Stimulated activated CD4-positive, alpha-beta T cell treated with anti-CD3 and anti-CD28 coated beads, Interleukin-2, amount 100 ng/mL, for 48 hours (primary cell): Measurements from ENCODE around the gene ZNF365.

Experiments used
- DNase-seq, 2 donors: peaks; one replicate each; pipeline ENCODE4 v3.0.0-alpha.2; 2020

The ZNF365 gene

GRCh38 chr10:62424026-62424425 lies 49.9 kb downstream of the ZNF365 start:
- DNase-seq, result no peak

GRCh38 chr10:62426086-62426485 lies 51.9 kb downstream of the ZNF365 start:
- DNase-seq, result peak in 1 of 2 donors; percentile 40

- no peak for DNase-seq
Observed at GRCh38 chr10:62426600-62426999, 52.4 kb downstream of the ZNF365 start.

- no peak for DNase-seq
Observed at GRCh38 chr10:62430881-62431280, 56.7 kb downstream of the ZNF365 start.

- DNase-seq, result peak; percentile 48 to 50
Observed at GRCh38 chr10:62433181-62433692, 59.1 kb downstream of the ZNF365 start.

- no peak for DNase-seq
Observed at GRCh38 chr10:62433901-62434300, 59.7 kb downstream of the ZNF365 start.

GRCh38 chr10:62437696-62438095 lies 63.5 kb downstream of the ZNF365 start:
- no peak for DNase-seq

- DNase-seq, result no peak
Observed at GRCh38 chr10:62442006-62442405, 67.8 kb downstream of the ZNF365 start.

GRCh38 chr10:62442894-62443669 lies 68.9 kb downstream of the ZNF365 start:
- no peak for DNase-seq

- DNase-seq, result no peak
Observed at GRCh38 chr10:62443866-62444265, 69.7 kb downstream of the ZNF365 start.

- DNase-seq, result no peak
Observed at GRCh38 chr10:62446627-62447026, 72.5 kb downstream of the ZNF365 start.

- DNase-seq, result no peak
Observed at GRCh38 chr10:62450912-62451610, 76.9 kb downstream of the ZNF365 start.

GRCh38 chr10:62451611-62451975 lies 77.4 kb downstream of the ZNF365 start:
- no peak for DNase-seq
